ENCODE measurements around the gene PTPRD. TPM values are rescaled to one million over a fixed set of nuclear protein-coding genes. Genes with fewer than 3 reads are reported as not detected.
A peak's percentile ranks its signal among the peaks of the same experiment; 100 is the strongest.

Gene PTPRD
- total and polyA plus RNA-seq, 9 donors, result 45.2 to 104 (median 80.0) TPM

GRCh38 chr9:8278048-8278447, 2334.8 kb downstream of the PTPRD start:
- Histone ChIP-seq H3K9me3 (replicated peaks; ENCODE audit: control insufficient read depth, low read depth, low read length) (peaks cover 4% of the 10 kb centered on the region), H3K4me1 (ENCODE audit: control insufficient read depth, insufficient read depth, low read length) (no peaks in the 10 kb centered on the region), H3K27ac (ENCODE audit: low read length) (no peak overlapping the region), H3K27me3 (ENCODE audit: control insufficient read depth, insufficient read depth, low read length) (no peaks in the 10 kb centered on the region), H3K4me3 (ENCODE audit: low read length) (no peak overlapping the region), H3K36me3 (ENCODE audit: control insufficient read depth, insufficient read depth, low read length) (no peaks in the 10 kb centered on the region)
- WGBS (ENCODE audit: insufficient coverage), result 83% methylated on average over 2 of the region's 3 CpGs
- DNase-seq, result no peak

- H3K27me3 ChIP-seq (ENCODE audit: control insufficient read depth, insufficient read depth, low read length), result no peaks in the 10 kb centered on the region
- no peak for DNase-seq
- H3K4me3 ChIP-seq (ENCODE audit: low read length), result no peak overlapping the region
- H3K27ac ChIP-seq (ENCODE audit: low read length), result no peak overlapping the region
- no peaks in the 10 kb centered on the region for H3K9me3 ChIP-seq (replicated peaks; ENCODE audit: control insufficient read depth, low read depth, low read length)
- H3K36me3 ChIP-seq (ENCODE audit: control insufficient read depth, insufficient read depth, low read length), result no peaks in the 10 kb centered on the region
- peaks cover 4% of the 10 kb centered on the region for H3K4me1 ChIP-seq (ENCODE audit: control insufficient read depth, insufficient read depth, low read length)
These were observed 2342.6 kb downstream of the PTPRD start for GRCh38 chr9:8270235-8270634.

- Histone ChIP-seq H3K36me3 (ENCODE audit: control insufficient read depth, insufficient read depth, low read length) (no peaks in the 10 kb centered on the region), H3K9me3 (replicated peaks; ENCODE audit: control insufficient read depth, low read depth, low read length) (no peaks in the 10 kb centered on the region), H3K4me3 (ENCODE audit: low read length) (no peak overlapping the region), H3K4me1 (ENCODE audit: control insufficient read depth, insufficient read depth, low read length) (peaks cover 4% of the 10 kb centered on the region), H3K27me3 (ENCODE audit: control insufficient read depth, insufficient read depth, low read length) (no peaks in the 10 kb centered on the region), H3K27ac (ENCODE audit: low read length) (no peak overlapping the region)
- WGBS (ENCODE audit: insufficient coverage), result no CpG with 5 or more reads among the region's 1 CpG
- DNase-seq, result no peak
These were observed 2343.9 kb downstream of the PTPRD start for GRCh38 chr9:8268881-8269280.

GRCh38 chr9:8268216-8268878, 2344.5 kb downstream of the PTPRD start:
- Histone ChIP-seq H3K36me3 (ENCODE audit: control insufficient read depth, insufficient read depth, low read length) (no peaks in the 10 kb centered on the region), H3K4me1 (ENCODE audit: control insufficient read depth, insufficient read depth, low read length) (peaks cover 4% of the 10 kb centered on the region), H3K4me3 (ENCODE audit: low read length) (no peak overlapping the region), H3K27ac (ENCODE audit: low read length) (peak overlapping the region; percentile 22), H3K9me3 (replicated peaks; ENCODE audit: control insufficient read depth, low read depth, low read length) (no peaks in the 10 kb centered on the region), H3K27me3 (ENCODE audit: control insufficient read depth, insufficient read depth, low read length) (no peaks in the 10 kb centered on the region)
- peak; percentile 84 for DNase-seq
- WGBS (ENCODE audit: insufficient coverage), result no CpG with 5 or more reads among the region's 2 CpGs

GRCh38 chr9:8267636-8268035, 2345.2 kb downstream of the PTPRD start:
- Histone ChIP-seq H3K9me3 (replicated peaks; ENCODE audit: control insufficient read depth, low read depth, low read length) (no peaks in the 10 kb centered on the region), H3K4me1 (ENCODE audit: control insufficient read depth, insufficient read depth, low read length) (peaks cover 10% of the 10 kb centered on the region), H3K27me3 (ENCODE audit: control insufficient read depth, insufficient read depth, low read length) (no peaks in the 10 kb centered on the region), H3K4me3 (ENCODE audit: low read length) (no peak overlapping the region), H3K36me3 (ENCODE audit: control insufficient read depth, insufficient read depth, low read length) (no peaks in the 10 kb centered on the region), H3K27ac (ENCODE audit: low read length) (no peak overlapping the region)
- no peak for DNase-seq
- 71% methylated on average over 1 of the region's 2 CpGs for WGBS (ENCODE audit: insufficient coverage)

GRCh38 chr9:8266861-8267260, 2345.9 kb downstream of the PTPRD start:
- Histone ChIP-seq H3K4me3 (ENCODE audit: low read length) (no peak overlapping the region), H3K4me1 (ENCODE audit: control insufficient read depth, insufficient read depth, low read length) (peaks cover 11% of the 10 kb centered on the region), H3K27ac (ENCODE audit: low read length) (no peak overlapping the region), H3K9me3 (replicated peaks; ENCODE audit: control insufficient read depth, low read depth, low read length) (no peaks in the 10 kb centered on the region), H3K27me3 (ENCODE audit: control insufficient read depth, insufficient read depth, low read length) (no peaks in the 10 kb centered on the region), H3K36me3 (ENCODE audit: control insufficient read depth, insufficient read depth, low read length) (no peaks in the 10 kb centered on the region)
- no CpG with 5 or more reads among the region's 1 CpG for WGBS (ENCODE audit: insufficient coverage)
- DNase-seq, result no peak

- DNase-seq, result no peak
- Histone ChIP-seq H3K36me3 (ENCODE audit: control insufficient read depth, insufficient read depth, low read length) (no peaks in the 10 kb centered on the region), H3K9me3 (replicated peaks; ENCODE audit: control insufficient read depth, low read depth, low read length) (no peaks in the 10 kb centered on the region), H3K27ac (ENCODE audit: low read length) (no peak overlapping the region), H3K4me3 (ENCODE audit: low read length) (no peak overlapping the region), H3K4me1 (ENCODE audit: control insufficient read depth, insufficient read depth, low read length) (peaks cover 11% of the 10 kb centered on the region), H3K27me3 (ENCODE audit: control insufficient read depth, insufficient read depth, low read length) (no peaks in the 10 kb centered on the region)
- 91% methylated on average over 1 of the region's 2 CpGs for WGBS (ENCODE audit: insufficient coverage)
These were observed 2347.5 kb downstream of the PTPRD start for GRCh38 chr9:8265281-8265680.
